HepG2 (cell line): ENCODE data around the gene SCYGR4. TPM values are rescaled to one million over a fixed set of nuclear protein-coding genes. Genes with fewer than 3 reads are reported as not detected.

Experiments used
- ATAC-seq: fragments of 200-7000 bp; cut with Tn5 transposase; 3 replicates; pipeline ENCODE4 v1.9.1; 2020; ENCODE audit warnings: mild to moderate bottlenecking, moderate library complexity
- BruUV-seq: library from RNA; stranded (reverse); fragments of 400-500 nt; replicated peaks from 2 replicates; lab custom pipeline; 2021; lab: Mats Ljungman, UMichigan
- CTCF ChIA-PET: fragments of 300-600 bp; formaldehyde crosslinking; extraction: SDS; loops from one replicate; lab custom pipeline; 2021; ENCODE audit warnings: low total read pairs, inconsistent platforms, low intra/inter-chr PET ratio; lab: Yijun Ruan, JAX
- POLR2A ChIA-PET: fragments of 350-600 bp; sonication (Branson Sonifier 250); formaldehyde crosslinking; loops from one replicate; lab custom pipeline; 2020; ENCODE audit warnings: antibody characterized with exemption, inconsistent platforms; lab: Yijun Ruan, JAX
- DNase-seq: peaks from one replicate; pipeline ENCODE4 v3.0.0-alpha.2; 2015; ENCODE audit warnings: low spot score
- FAIRE-seq: peaks from 3 replicates; lab custom pipeline; 2011; peaks lifted over from hg19 to GRCh38; lab: Jason Lieb, UNC
- H2AFZ ChIP-seq: one replicate; pipeline ENCODE4 v1.6.1; 2011; ENCODE audit warnings: low read length, inconsistent platforms
- H3K27ac ChIP-seq: fragments of 300-600 bp; 3 replicates; pipeline ENCODE4 v1.8.0; 2011; ENCODE audit warnings: mixed run types, mild to moderate bottlenecking, mixed read lengths, low read length, inconsistent platforms; ENCODE audit not compliant: insufficient read depth; ENCODE audit errors: extremely low read length
- H3K27me3 ChIP-seq, 2 experiments: fragments of 200-600 bp in 1 of 2; 2 replicates in 1 of 2; 3 replicates in 1 of 2; pipeline versions ENCODE4 v1.6.0 to v1.8.0; 2011; ENCODE audit warnings: low read length in 2 of 2, mild to moderate bottlenecking in 2 of 2, moderate library complexity in 2 of 2, inconsistent platforms in 1 of 2; ENCODE audit not compliant: insufficient read depth in 2 of 2, control insufficient read depth in 1 of 2
- H3K36me3 ChIP-seq, 2 experiments: fragments of 200-600 bp in 1 of 2; replicated peaks in 1 of 2; 2 replicates in 1 of 2; 3 replicates in 1 of 2; pipeline versions ENCODE4 v1.5.1 to v1.8.0; 2011; ENCODE audit warnings: low read length in 2 of 2, inconsistent platforms in 1 of 2; ENCODE audit not compliant: insufficient read depth in 2 of 2, control insufficient read depth in 1 of 2
- H3K4me1 ChIP-seq: 2 replicates; pipeline ENCODE4 v1.5.1; 2012; ENCODE audit warnings: low read length, inconsistent platforms; ENCODE audit not compliant: insufficient read depth
- H3K4me2 ChIP-seq: 2 replicates; pipeline ENCODE4 v1.6.0; 2011; ENCODE audit warnings: low read depth, low read length, inconsistent platforms
- H3K4me3 ChIP-seq, 3 experiments: fragments of 200-600 bp in 1 of 3; sonication (generic), shearing (Covaris generic) in 1 of 3; replicated peaks in 1 of 3; 2 replicates each; pipeline ENCODE4 v1.5.1; 2011 to 2016; ENCODE audit warnings: low read length in 3 of 3, inconsistent platforms in 2 of 3, low read depth in 2 of 3, mild to moderate bottlenecking in 2 of 3, control low read depth in 1 of 3, mixed read lengths in 1 of 3; ENCODE audit not compliant: insufficient read depth in 1 of 3
- H3K79me2 ChIP-seq: one replicate; pipeline ENCODE4 v1.6.1; 2011; ENCODE audit warnings: low read length, inconsistent platforms; ENCODE audit not compliant: insufficient read depth
- H3K9ac ChIP-seq: 2 replicates; pipeline ENCODE4 v1.6.0; 2011; ENCODE audit warnings: mild to moderate bottlenecking, low read depth, low read length, inconsistent platforms; ENCODE audit not compliant: insufficient read depth
- H3K9me3 ChIP-seq: 2 replicates; pipeline ENCODE4 v1.5.1; 2012; ENCODE audit warnings: mild to moderate bottlenecking, low read length
- H4K20me1 ChIP-seq: 2 replicates; pipeline ENCODE4 v1.6.0; 2011; ENCODE audit warnings: inconsistent platforms, mild to moderate bottlenecking, low read length, moderate library complexity; ENCODE audit not compliant: insufficient read depth
- CCAR2 ChIP-seq: fragments of 200-400 bp; formaldehyde crosslinking; optimal IDR thresholded peaks from 2 replicates; pipeline ENCODE3; 2018; ENCODE audit warnings: low read depth, mild to moderate bottlenecking, low read length, moderate library complexity
- DNMT3B ChIP-seq: conservative IDR thresholded peaks from 2 replicates; pipeline ENCODE4 v1.6.1; 2016; ENCODE audit warnings: missing biosample characterization, control low read depth
- FOXA3 ChIP-seq: IDR thresholded peaks from 2 replicates; pipeline ENCODE4 v1.6.1; 2016; ENCODE audit warnings: missing genetic modification reagents, missing compliant biosample characterization
- HMGXB4 ChIP-seq, 2 experiments: sonication (generic) in 1 of 2; formaldehyde crosslinking in 1 of 2; IDR thresholded peaks; 2 replicates each; pipeline versions ENCODE4 v1.4.0 to v1.6.1; 2018 to 2020; ENCODE audit warnings: missing genetic modification reagents in 2 of 2, borderline replicate concordance in 1 of 2, low read depth in 1 of 2, mild to moderate bottlenecking in 1 of 2, missing biosample characterization in 1 of 2
- LCORL ChIP-seq, 2 experiments: fragments of 450-650 bp in 1 of 2; sonication (generic) in 1 of 2; formaldehyde crosslinking in 1 of 2; IDR thresholded peaks; 2 replicates each; pipeline versions ENCODE4 v1.5.0 to v1.6.1; 2017 to 2020; ENCODE audit warnings: antibody characterized with exemption in 1 of 2, missing genetic modification reagents in 1 of 2
- MXD3 ChIP-seq: IDR thresholded peaks from 2 replicates; pipeline ENCODE4 v1.6.1; 2016; ENCODE audit warnings: mild to moderate bottlenecking, missing biosample characterization, missing genetic modification reagents
- SATB2 ChIP-seq: sonication (generic); formaldehyde crosslinking; IDR thresholded peaks from 2 replicates; pipeline ENCODE4 v1.5.0; 2020; ENCODE audit warnings: missing genetic modification reagents
- SOX13 ChIP-seq, 3 experiments: fragments of 450-650 bp in 1 of 3; sonication (generic) in 1 of 3; formaldehyde crosslinking in 1 of 3; IDR thresholded peaks in 2 of 3; conservative IDR thresholded peaks in 1 of 3; 2 replicates each; pipeline versions ENCODE4 v1.5.0 to v1.6.1; 2016 to 2020; ENCODE audit warnings: antibody characterized with exemption in 1 of 3, mild to moderate bottlenecking in 1 of 3, missing compliant biosample characterization in 1 of 3, missing genetic modification reagents in 1 of 3, moderate library complexity in 1 of 3
- ZBTB1 ChIP-seq: sonication (generic); formaldehyde crosslinking; IDR thresholded peaks from 2 replicates; pipeline ENCODE4 v1.4.0; 2020; ENCODE audit warnings: missing genetic modification reagents, borderline replicate concordance
- ZNF143 ChIP-seq: sonication (generic); formaldehyde crosslinking; IDR thresholded peaks from 2 replicates; pipeline ENCODE4 v1.4.0; 2020; ENCODE audit warnings: missing genetic modification reagents
- ZNF160 ChIP-seq: sonication (generic); formaldehyde crosslinking; IDR thresholded peaks from 2 replicates; pipeline ENCODE4 v1.8.0; 2022; ENCODE audit warnings: mild to moderate bottlenecking, inconsistent platforms, missing genetic modification reagents
- ZNF703 ChIP-seq: sonication (generic); formaldehyde crosslinking; IDR thresholded peaks from 2 replicates; pipeline ENCODE4 v1.5.1; 2020; ENCODE audit warnings: missing genetic modification reagents, mild to moderate bottlenecking, moderate library complexity, borderline replicate concordance
- WGBS: methylation state at CpG from one replicate; pipeline ENCODE4 v1.1.6; 2017; ENCODE audit warnings: low lambda C conversion rate; 5-methylcytosine and 5-hydroxymethylcytosine counted together
- in situ Hi-C: cut with HindIII; loops from 2 replicates; pipeline ENCODE4 v1.10.0; 2017; ENCODE audit warnings: low pct_unique_long_range_greater_than_20kb; ENCODE audit not compliant: extremely low pct_ligation_motif_present
- intact Hi-C: fragments of 100-400 bp; cut with micrococcal nuclease; formaldehyde crosslinking; loops from one replicate; pipeline ENCODE4 v1.10.0; 2022; ENCODE audit not compliant: unreplicated experiment
- polyA plus RNA-seq, 8 experiments: library from polyadenylated mRNA; depleted of rRNA in 3 of 8; stranded (reverse) in 7 of 8; unstranded in 1 of 8; fragments of >200 nt; fragmentation: Illumina TruSeq in 4 of 8; extraction: Trizol in 4 of 8; gene quantifications; 2 replicates each; pipeline versions ENCODE4 v1.2.1 to v1.2.3, GENCODE V29; 2011 to 2016; ENCODE audit warnings: low read depth in 4 of 8, missing spikeins in 1 of 8, mixed read lengths in 1 of 8; ENCODE audit not compliant: insufficient read depth in 1 of 8
- total RNA-seq, 5 experiments: library from RNA; depleted of rRNA; stranded (reverse); fragments of >200 nt; fragmentation: Illumina TruSeq; extraction: Trizol; gene quantifications; 2 replicates each; pipeline ENCODE4 v1.2.3, GENCODE V29; 2016; ENCODE audit warnings: low read depth in 1 of 5

SCYGR4 gene
- total and polyA plus RNA-seq, 2 of the 13 experiments (the other 11 are each of a cell fraction or from before 2014, with no cell fraction given), result not detected

- in situ Hi-C loops (no loop called here), intact Hi-C loops (no loop called here)
- Histone ChIP-seq H2AFZ (no peak overlapping the region), H3K4me1 (peaks cover 16% of the 10 kb centered on the region), H4K20me1 (no peaks in the 10 kb centered on the region), H3K9ac (no peak overlapping the region)
- no peak for DNase-seq
- ChIA-PET POLR2A (no interaction called here), CTCF (no interaction called here)
- no peak for TF ChIP-seq ZNF143 (CRISPR knock-in tag)
- TF ChIP-seq ZNF160, result no peak
- no peak for TF ChIP-seq ZBTB1 (CRISPR knock-in tag)
- 0 out of 2 replicates have a peak, but pooled peaks have one; percentile 49 for TF ChIP-seq LCORL (IDR thresholded peaks at IDR 0.05)
- TF ChIP-seq LCORL (CRISPR knock-in tag; IDR thresholded peaks at IDR 0.05), result no peak
- TF ChIP-seq HMGXB4 (CRISPR knock-in tag; IDR thresholded peaks at IDR 0.05; ENCODE audit: borderline replicate concordance in 1 of 2, low read depth in 1 of 2), result no peak
- TF ChIP-seq, all 625 proteins: peak for 1
- 46% methylated on average over 2 of the region's 2 CpGs for WGBS
- FAIRE-seq (no peak), ATAC-seq (no peak)
- Histone ChIP-seq H3K79me2 (no peaks in the 10 kb centered on the region), H3K36me3 (no peaks in the 10 kb centered on the region), H3K9me3 (peaks cover under 1% of the 10 kb centered on the region; the same call in 1 of the 2 replicates), H3K4me2 (no peak overlapping the region), H3K27me3 (no peaks in the 10 kb centered on the region), H3K27ac (no peak overlapping the region), H3K4me3 (no peak overlapping the region)
- BruUV-seq, result no TSS peak
These were observed 40.5 kb upstream of the SCYGR4 start for GRCh38 chr2:227576812-227577211.

GRCh38 chr2:227577555-227577954, 39.7 kb upstream of the SCYGR4 start:
- CTCF ChIA-PET, result no interaction called here
- H3K27me3 ChIP-seq, result no peaks in the 10 kb centered on the region
- no peak overlapping the region for H3K9ac ChIP-seq
- H3K9me3 ChIP-seq, result peaks cover 8% of the 10 kb centered on the region
- TF ChIP-seq MXD3 (CRISPR knock-in tag) (no peak), CCAR2 (no peak), DNMT3B (CRISPR knock-in tag) (no peak), SATB2 (CRISPR knock-in tag) (no peak), ZNF703 (CRISPR knock-in tag) (no peak), FOXA3 (CRISPR knock-in tag) (0 out of 2 replicates have a peak, but pooled peaks have one; percentile 44), SOX13 (IDR thresholded peaks at IDR 0.05) (no peak), SOX13 (CRISPR knock-in tag; conservative IDR thresholded peaks at IDR 0.05 in 1 of 2, IDR thresholded peaks at IDR 0.05 in 1 of 2) (0 out of 4 replicates have a peak, but pooled peaks of 1 of the 2 experiments have one; percentile 34)
- no peaks in the 10 kb centered on the region for H3K36me3 ChIP-seq
- ATAC-seq (peak; percentile 46; the same call in 2 of the 3 replicates), FAIRE-seq (no peak), DNase-seq (peak; percentile 20)
- no peaks in the 10 kb centered on the region for H4K20me1 ChIP-seq
- H3K27ac ChIP-seq, result no peak overlapping the region
- intact Hi-C loops, result no loop called here
- H3K4me3 ChIP-seq, result no peak overlapping the region
- H3K79me2 ChIP-seq, result no peaks in the 10 kb centered on the region
- in situ Hi-C loops, result no loop called here
- POLR2A ChIA-PET, result no interaction called here
- H3K4me1 ChIP-seq, result peaks cover 16% of the 10 kb centered on the region
- BruUV-seq, result no TSS peak
- peak overlapping the region; percentile 2; the same call in 1 of the 2 replicates for H3K4me2 ChIP-seq
- no peak overlapping the region for H2AFZ ChIP-seq
- under 1% methylated on average over 2 of the region's 2 CpGs for WGBS
